IMR-90 (cell line): ENCODE data around the gene POLD4. TPM values are rescaled to one million over a fixed set of nuclear protein-coding genes. Genes with fewer than 3 reads are reported as not detected.

Source experiments
- ATAC-seq: fragments of 200-7000 bp; cut with Tn5 transposase; 2 replicates; pipeline ENCODE4 v1.9.1; 2020; ENCODE audit warnings: low read depth, mild to moderate bottlenecking, moderate library complexity
- BruUV-seq: library from RNA; stranded (reverse); fragments of 400-500 nt; replicated peaks from 2 replicates; lab custom pipeline; 2021; lab: Mats Ljungman, UMichigan
- CTCF ChIA-PET: fragments of 300-600 bp; formaldehyde crosslinking; extraction: SDS; loops from one replicate; lab custom pipeline; 2021; ENCODE audit warnings: antibody characterized with exemption; lab: Yijun Ruan, JAX
- POLR2A ChIA-PET: fragments of 300-600 bp; sonication (Branson Sonifier 250); formaldehyde crosslinking; loops from one replicate; lab custom pipeline; 2022; ENCODE audit warnings: antibody characterized with exemption; ENCODE audit not compliant: unreplicated experiment; lab: Charles Lee
- DNase-seq: peaks from one replicate; pipeline ENCODE4 v3.0.0; 2013
- H2AFZ ChIP-seq: replicated peaks from 2 replicates; pipeline ENCODE3; 2013; ENCODE audit warnings: low read length, mild to moderate bottlenecking; ENCODE audit not compliant: poor library complexity
- H2AK5ac ChIP-seq: 2 replicates; pipeline ENCODE4 v1.6.1; 2013; ENCODE audit warnings: low read depth, low read length, inconsistent platforms
- H2AK9ac ChIP-seq: replicated peaks from 2 replicates; pipeline ENCODE3; 2013; ENCODE audit warnings: mild to moderate bottlenecking, low read depth, low read length, moderate library complexity; ENCODE audit not compliant: poor library complexity
- H2BK120ac ChIP-seq: 2 replicates; pipeline ENCODE4 v1.6.1; 2013; ENCODE audit warnings: low read depth, low read length, inconsistent platforms
- H2BK15ac ChIP-seq: 3 replicates; pipeline ENCODE4 v1.6.1; 2013; ENCODE audit warnings: low read depth, low read length, inconsistent platforms
- H2BK20ac ChIP-seq: 2 replicates; pipeline ENCODE4 v1.6.1; 2013; ENCODE audit warnings: low read depth, mild to moderate bottlenecking, inconsistent platforms, low read length, moderate library complexity
- H2BK5ac ChIP-seq: 2 replicates; pipeline ENCODE4 v1.6.1; 2013; ENCODE audit warnings: mild to moderate bottlenecking, low read depth, low read length, inconsistent platforms; ENCODE audit not compliant: poor library complexity, severe bottlenecking
- H3K14ac ChIP-seq: replicated peaks from 2 replicates; pipeline ENCODE4 v1.6.1; 2013; ENCODE audit warnings: low read depth, low read length, inconsistent platforms
- H3K18ac ChIP-seq: 2 replicates; pipeline ENCODE4 v1.6.1; 2013; ENCODE audit warnings: low read depth, low read length, control low read depth
- H3K23ac ChIP-seq: 2 replicates; pipeline ENCODE4 v1.6.1; 2013; ENCODE audit warnings: low read depth, low read length, inconsistent platforms
- H3K27ac ChIP-seq: 2 replicates; pipeline ENCODE4 v1.5.1; 2013; ENCODE audit warnings: mild to moderate bottlenecking, control low read depth, low read length; ENCODE audit not compliant: insufficient read depth
- H3K27me3 ChIP-seq: 2 replicates; pipeline ENCODE4 v1.6.1; 2013; ENCODE audit warnings: low read length; ENCODE audit not compliant: control insufficient read depth, insufficient read depth
- H3K36me3 ChIP-seq: 2 replicates; pipeline ENCODE4 v1.6.1; 2013; ENCODE audit warnings: low read length, mixed read lengths; ENCODE audit not compliant: control insufficient read depth, insufficient read depth
- H3K4ac ChIP-seq: 2 replicates; pipeline ENCODE4 v1.6.1; 2013; ENCODE audit warnings: low read depth, low read length, inconsistent platforms
- H3K4me1 ChIP-seq: 2 replicates; pipeline ENCODE4 v1.6.1; 2013; ENCODE audit warnings: low read length, mixed read lengths; ENCODE audit not compliant: control insufficient read depth, insufficient read depth
- H3K4me2 ChIP-seq: 2 replicates; pipeline ENCODE4 v1.6.1; 2013; ENCODE audit warnings: low read depth, mild to moderate bottlenecking, control low read depth, low read length, moderate library complexity
- H3K4me3 ChIP-seq: 2 replicates; pipeline ENCODE4 v1.5.1; 2013; ENCODE audit warnings: low read depth, mild to moderate bottlenecking, control low read depth, low read length, moderate library complexity; ENCODE audit not compliant: insufficient read depth
- H3K56ac ChIP-seq: 2 replicates; pipeline ENCODE4 v1.6.1; 2013; ENCODE audit warnings: low read length, inconsistent platforms; ENCODE audit not compliant: insufficient read depth; ENCODE audit errors: extremely low read depth
- H3K79me1 ChIP-seq, 2 experiments: 2 replicates each; pipeline ENCODE4 v1.6.1; 2013; ENCODE audit warnings: low read length in 2 of 2, inconsistent platforms in 1 of 2, low read depth in 1 of 2
- H3K9ac ChIP-seq: 2 replicates; pipeline ENCODE4 v1.6.1; 2013; ENCODE audit warnings: low read depth, low read length, control low read depth
- H3K9me1 ChIP-seq: 2 replicates; pipeline ENCODE4 v1.6.1; 2013; ENCODE audit warnings: low read length, inconsistent platforms; ENCODE audit not compliant: insufficient read depth
- H3K9me3 ChIP-seq: 2 replicates; pipeline ENCODE4 v1.6.1; 2013; ENCODE audit warnings: low read length; ENCODE audit not compliant: control insufficient read depth, insufficient read depth
- H4K20me1 ChIP-seq: 2 replicates; pipeline ENCODE4 v1.6.1; 2013; ENCODE audit warnings: low read length, inconsistent platforms; ENCODE audit not compliant: insufficient read depth
- H4K5ac ChIP-seq: 2 replicates; pipeline ENCODE4 v1.6.1; 2013; ENCODE audit warnings: mild to moderate bottlenecking, low read depth, low read length, control low read depth
- H4K8ac ChIP-seq, 2 experiments: 2 replicates each; pipeline ENCODE4 v1.6.1; 2013; ENCODE audit warnings: low read depth in 2 of 2, low read length in 2 of 2, control low read depth in 1 of 2, inconsistent platforms in 1 of 2
- H4K91ac ChIP-seq: 2 replicates; pipeline ENCODE4 v1.6.1; 2013; ENCODE audit warnings: low read depth, low read length, inconsistent platforms; ENCODE audit not compliant: insufficient read depth
- BHLHE40 ChIP-seq: fragments of 150-350 bp; IDR thresholded peaks from 2 replicates; pipeline ENCODE4 v1.6.1; 2016; ENCODE audit warnings: mild to moderate bottlenecking, low read depth, low read length
- CHD1 ChIP-seq: IDR thresholded peaks from 2 replicates; pipeline ENCODE4 v1.6.1; 2012; ENCODE audit warnings: low read depth, low read length, improper control_type of control experiment
- CTCF ChIP-seq: conservative IDR thresholded peaks from 2 replicates; pipeline ENCODE4 v1.5.1; 2012; ENCODE audit warnings: mild to moderate bottlenecking, low read depth, low read length, improper control_type of control experiment
- ELK1 ChIP-seq: fragments of 150-350 bp; IDR thresholded peaks from 2 replicates; pipeline ENCODE4 v1.6.1; 2016; ENCODE audit warnings: low read depth, mild to moderate bottlenecking, low read length, moderate library complexity, borderline replicate concordance
- MAZ ChIP-seq: IDR thresholded peaks from 2 replicates; pipeline ENCODE4 v1.6.1; 2012; ENCODE audit warnings: low read depth, mild to moderate bottlenecking, low read length, improper control_type of control experiment, moderate library complexity, borderline replicate concordance
- NFE2L2 ChIP-seq: fragments of 150-350 bp; IDR thresholded peaks from 2 replicates; pipeline ENCODE4 v1.6.1; 2016; ENCODE audit warnings: low read depth, mild to moderate bottlenecking, low read length
- RAD21 ChIP-seq: IDR thresholded peaks from 2 replicates; pipeline ENCODE4 v1.6.1; 2012; ENCODE audit warnings: low read length, improper control_type of control experiment
- RCOR1 ChIP-seq: IDR thresholded peaks from 2 replicates; pipeline ENCODE4 v1.6.1; 2012; ENCODE audit warnings: mild to moderate bottlenecking, low read length, improper control_type of control experiment; ENCODE audit not compliant: insufficient replicate concordance
- RFX5 ChIP-seq: IDR thresholded peaks from 2 replicates; pipeline ENCODE4 v1.8.0; 2012; ENCODE audit warnings: low read depth, mild to moderate bottlenecking, low read length, moderate library complexity
- USF2 ChIP-seq: fragments of 150-350 bp; IDR thresholded peaks from 2 replicates; pipeline ENCODE4 v1.6.1; 2017; ENCODE audit warnings: mild to moderate bottlenecking, antibody characterized with exemption, low read length, low read depth
- WGBS, 2 experiments: methylation state at CpG; one replicate each; pipeline versions ENCODE4 v1.1.5 to v1.1.7; 2013; ENCODE audit warnings: missing lambda C conversion rate in 2 of 2; ENCODE audit not compliant: insufficient read length in 1 of 2; ENCODE audit errors: extremely low coverage in 2 of 2; 5-methylcytosine and 5-hydroxymethylcytosine counted together
- dilution Hi-C: fragments of 300-500 bp; cut with HindIII; formaldehyde crosslinking; loops from one replicate; pipeline ENCODE4 v1.14.3; 2018; ENCODE audit warnings: low sequenced_read_pairs; ENCODE audit not compliant: unreplicated experiment
- in situ Hi-C: fragments of 300-500 bp; cut with MboI; formaldehyde crosslinking; loops from 3 replicates; pipeline ENCODE4 v1.14.3; 2019; ENCODE audit warnings: low sequenced_read_pairs, inconsistent platforms, mixed read lengths
- intact Hi-C: fragments of 100-400 bp; cut with micrococcal nuclease; formaldehyde crosslinking; loops from 2 replicates; pipeline ENCODE4 v1.10.0; 2022
- polyA plus RNA-seq, 3 experiments: library from polyadenylated mRNA; depleted of rRNA; stranded (reverse); fragments of >200 nt; gene quantifications; 2 replicates each; pipeline ENCODE4 v1.2.3, GENCODE V29; 2012; ENCODE audit warnings: low replicate concordance in 1 of 3
- total RNA-seq: library from RNA; depleted of rRNA; stranded (reverse); fragments of >200 nt; gene quantifications from 2 replicates; pipeline ENCODE4 v1.2.3, GENCODE V29; 2012

The POLD4 gene
- total and polyA plus RNA-seq, 2 of the 4 experiments (the other 2 are of a cell fraction) = 46.4 to 133 TPM

- no peak for TF ChIP-seq NFE2L2
- no peak for TF ChIP-seq RAD21
- no peak for TF ChIP-seq RFX5
- TF ChIP-seq BHLHE40 = no peak
Measured at GRCh38 chr11:67309661-67310061, 43.7 kb downstream of the POLD4 start (continued).

- no peaks in the 10 kb centered on the region for H3K27me3 ChIP-seq
- H3K4me1 ChIP-seq = peaks cover 6% of the 10 kb centered on the region; the same call in 1 of the 2 replicates
- TF ChIP-seq RCOR1 (no peak), MAZ (no peak), USF2 (no peak), CTCF (no peak), CHD1 (no peak), ELK1 (no peak), RFX5 (no peak), RAD21 (no peak), BHLHE40 (no peak)
- no peak overlapping the region for H3K14ac ChIP-seq
- H3K23ac ChIP-seq = no peak overlapping the region
- POLR2A ChIA-PET = no interaction called here
- H2BK20ac ChIP-seq = no peak overlapping the region
- H4K8ac ChIP-seq = no peak overlapping the region
- H4K5ac ChIP-seq = no peak overlapping the region
- no peak overlapping the region for H3K27ac ChIP-seq
- no peak overlapping the region for H2BK5ac ChIP-seq
- no TSS peak for BruUV-seq
- H3K9me3 ChIP-seq = no peaks in the 10 kb centered on the region
- H3K79me1 ChIP-seq = peaks cover 0 to 7% of the 10 kb centered on the region in 2 experiments; a peak in 2 of 4 replicates
- no peak for ATAC-seq
- no peak overlapping the region for H3K4me3 ChIP-seq
- no peaks in the 10 kb centered on the region for H3K9me1 ChIP-seq
- H3K4me2 ChIP-seq = no peak overlapping the region
- no peak overlapping the region for H3K9ac ChIP-seq
- H2AK9ac ChIP-seq = no peak overlapping the region
- DNase-seq = no peak
- no peak overlapping the region for H3K4ac ChIP-seq
- CTCF ChIA-PET = interaction anchor here (0.6 to 1.1 kb wide), 2 partner anchors 8 to 11 kb away, joined by 3 read pairs; no protein-coding TSS in a partner anchor
- in situ Hi-C loops (no loop called here), dilution Hi-C loops (no loop called here), intact Hi-C loops (no loop called here)
- peaks cover 34% of the 10 kb centered on the region for H3K36me3 ChIP-seq
- H2AK5ac ChIP-seq = no peak overlapping the region
- 100% methylated on average over 7 of the region's 11 CpGs; no CpG with 5 or more reads in 1 of the 2 experiments for WGBS, 2 experiments
- H2BK120ac ChIP-seq = no peak overlapping the region
- no peak overlapping the region for H3K18ac ChIP-seq
- no peak overlapping the region for H2BK15ac ChIP-seq
- H2AFZ ChIP-seq = no peak overlapping the region
- no peaks in the 10 kb centered on the region for H4K20me1 ChIP-seq
- H3K56ac ChIP-seq = no peak overlapping the region
- H4K91ac ChIP-seq = no peak overlapping the region
Measured at GRCh38 chr11:67309166-67309565, 44.2 kb downstream of the POLD4 start.
